ENCODE results near the gene XYLT1.

XYLT1 gene

DNA sequence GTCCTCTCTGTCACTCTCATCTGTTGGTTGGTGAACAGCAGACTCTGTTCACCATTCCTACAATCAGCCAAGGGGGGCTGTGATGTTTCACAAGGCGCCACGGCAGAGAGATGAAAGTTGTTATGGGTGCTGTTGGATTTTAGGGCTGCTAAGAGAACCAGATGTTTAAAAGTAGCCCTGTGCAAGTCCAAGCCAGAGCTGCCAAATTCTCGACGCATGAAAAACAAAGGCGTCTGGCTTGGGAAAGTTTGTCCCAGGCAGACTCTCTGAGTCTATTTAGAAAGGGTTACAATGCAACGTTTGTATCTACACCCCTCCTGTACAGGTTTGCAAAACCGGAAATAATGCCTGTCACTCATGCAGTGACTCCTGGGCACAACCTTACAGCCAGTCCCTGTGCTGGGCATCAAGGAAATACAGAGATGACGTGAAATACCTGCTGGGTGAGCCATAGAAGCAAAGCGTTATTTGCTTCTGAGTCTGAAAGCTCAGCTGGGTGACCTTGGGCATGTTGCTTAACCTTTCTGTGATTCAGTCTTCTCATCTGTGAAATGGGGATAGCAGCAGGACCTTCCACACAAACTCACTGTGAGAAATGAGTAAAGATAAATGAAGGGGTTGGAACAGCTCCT, 74.8 kb downstream of the XYLT1 start:
- no peak for FAIRE-seq

DNA sequence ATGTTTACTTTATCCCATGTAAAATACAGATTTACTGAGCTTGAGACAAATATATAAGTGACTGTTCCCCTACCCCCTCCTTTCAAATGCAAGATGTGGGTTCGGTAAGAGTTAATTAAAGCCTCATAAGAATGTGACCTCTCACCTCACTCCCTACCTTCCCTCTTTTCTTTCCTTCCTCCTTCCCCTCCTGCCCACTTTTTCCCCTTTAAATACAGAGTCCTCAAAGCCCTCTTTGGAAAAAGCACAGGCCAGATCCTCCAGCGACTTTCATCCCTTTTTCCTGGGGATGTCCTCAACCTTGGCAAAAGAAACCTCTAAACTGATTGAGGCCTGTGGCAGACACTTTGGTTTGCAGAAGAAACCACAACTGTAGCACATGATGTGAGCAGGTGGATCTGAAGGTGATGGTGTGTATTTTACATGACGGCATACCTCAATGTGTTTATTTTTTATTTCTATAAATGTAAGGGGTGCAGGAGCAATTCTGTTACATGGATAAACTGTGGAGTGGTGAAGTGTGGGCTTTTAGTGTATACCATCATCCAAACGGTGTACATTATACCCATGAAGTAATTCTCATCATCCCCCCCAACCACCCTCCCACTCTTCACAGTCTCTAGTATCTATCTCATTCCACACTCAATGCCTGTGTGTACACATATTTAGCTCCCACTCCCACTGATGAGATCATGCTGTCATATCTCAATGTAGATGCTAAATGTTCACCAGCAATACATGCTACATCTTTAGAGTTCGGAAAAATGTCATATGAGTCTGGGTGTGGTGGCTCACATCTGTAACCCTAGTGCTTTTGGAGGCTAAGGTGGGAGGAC, 77.7 kb downstream of the XYLT1 start:
- no peak for FAIRE-seq

DNA sequence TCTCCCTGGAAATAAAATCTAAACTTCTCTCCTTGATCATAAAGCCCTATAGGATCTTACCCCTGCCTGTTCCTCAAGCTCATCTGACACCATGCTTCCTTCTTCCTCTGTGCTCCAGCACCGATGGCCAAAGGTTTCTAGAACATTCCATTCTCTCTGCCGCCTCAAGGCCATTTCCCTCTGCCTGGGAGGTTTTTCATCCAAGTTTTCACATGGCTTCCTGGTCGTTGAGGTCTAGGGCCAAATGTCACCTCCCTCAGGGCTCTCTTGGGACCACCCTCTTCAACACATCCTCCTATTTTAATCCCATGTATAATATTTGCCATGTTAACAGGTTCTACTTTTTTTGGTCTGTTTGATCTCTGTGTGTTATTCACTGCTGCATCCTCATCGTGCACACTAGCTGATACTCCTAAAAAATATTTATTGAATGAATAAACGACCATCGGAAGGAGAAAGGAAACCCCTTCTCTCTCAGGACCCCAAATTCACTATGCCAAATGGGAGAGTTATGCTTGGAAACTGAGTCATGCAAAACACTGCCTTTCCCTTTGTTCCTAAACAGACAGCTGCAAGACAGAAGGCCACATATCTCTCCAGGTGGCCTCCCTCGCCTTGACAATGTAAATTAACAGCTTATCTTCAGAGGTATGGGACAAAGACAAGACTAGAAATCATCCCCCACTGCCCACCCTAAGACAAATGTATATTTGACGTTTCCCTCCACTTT, 78.5 kb downstream of the XYLT1 start:
- FAIRE-seq, result no peak

- no peak for FAIRE-seq
Observed at GRCh38 chr16:17391715-17392114, 79.0 kb downstream of the XYLT1 start.

DNA sequence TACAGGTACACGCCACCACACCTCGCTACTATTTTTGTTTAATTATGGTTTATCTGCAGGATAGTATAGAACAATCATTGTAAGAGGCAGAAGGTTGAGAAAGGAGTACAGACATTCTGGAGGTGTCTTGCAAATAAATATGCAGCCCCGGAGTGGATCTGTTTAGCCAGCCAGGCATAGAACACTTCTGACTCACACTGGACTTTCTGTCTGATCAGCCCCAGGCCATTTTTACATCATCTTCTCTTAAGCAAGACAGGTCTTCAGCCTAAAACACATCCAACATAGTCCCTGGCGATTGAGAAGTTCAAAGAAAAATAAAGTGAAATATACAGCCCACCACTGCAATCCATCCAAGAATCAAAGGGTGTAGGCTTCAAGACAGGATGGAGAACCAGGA, 81.4 kb downstream of the XYLT1 start:
- no peak for FAIRE-seq

GRCh38 chr16:17387256-17387655, 83.5 kb downstream of the XYLT1 start:
- FAIRE-seq, result no peak

DNA sequence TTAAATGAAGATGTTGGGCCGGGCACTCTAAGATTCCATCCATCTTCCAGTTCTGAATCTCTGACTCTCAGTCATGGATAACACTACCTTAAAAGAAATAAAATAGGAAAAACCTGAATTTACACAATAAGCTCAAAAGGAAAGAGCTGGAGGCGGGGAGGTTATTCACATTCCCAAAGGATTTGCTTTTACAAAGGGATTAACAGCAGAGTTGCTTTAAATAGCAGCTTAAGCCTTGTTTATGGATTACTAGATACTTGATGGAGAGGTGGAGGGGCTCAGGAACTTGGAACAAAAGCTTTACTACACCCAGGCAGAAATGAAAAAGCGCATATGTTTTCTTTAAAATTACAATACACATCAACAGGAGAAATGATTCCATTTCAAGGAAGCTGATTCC, 84.5 kb downstream of the XYLT1 start:
- no peak for FAIRE-seq

GRCh38 chr16:17384471-17384870, 86.3 kb downstream of the XYLT1 start:
- no peak for FAIRE-seq

- FAIRE-seq, result no peak
Observed at GRCh38 chr16:17382949-17383863, 87.6 kb downstream of the XYLT1 start.

DNA sequence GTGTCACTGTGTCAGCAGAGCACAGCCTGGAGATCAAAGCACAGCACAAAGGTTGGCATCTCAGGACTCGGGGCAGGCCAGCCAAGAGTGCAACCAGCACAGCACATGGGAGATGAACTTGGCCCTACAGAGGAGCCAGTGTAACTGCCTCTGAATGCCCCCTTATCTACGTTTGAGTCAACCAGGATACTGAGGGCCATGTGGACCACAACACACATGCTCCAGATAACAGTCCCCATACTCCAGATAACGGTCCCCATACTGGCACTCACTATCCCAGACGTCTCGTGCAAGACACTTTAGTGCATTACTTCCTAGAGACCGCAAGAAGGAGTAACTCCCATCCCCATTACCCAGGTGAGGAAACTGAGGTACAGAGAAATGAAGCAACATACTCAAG, 88.2 kb downstream of the XYLT1 start:
- no peak for FAIRE-seq

DNA sequence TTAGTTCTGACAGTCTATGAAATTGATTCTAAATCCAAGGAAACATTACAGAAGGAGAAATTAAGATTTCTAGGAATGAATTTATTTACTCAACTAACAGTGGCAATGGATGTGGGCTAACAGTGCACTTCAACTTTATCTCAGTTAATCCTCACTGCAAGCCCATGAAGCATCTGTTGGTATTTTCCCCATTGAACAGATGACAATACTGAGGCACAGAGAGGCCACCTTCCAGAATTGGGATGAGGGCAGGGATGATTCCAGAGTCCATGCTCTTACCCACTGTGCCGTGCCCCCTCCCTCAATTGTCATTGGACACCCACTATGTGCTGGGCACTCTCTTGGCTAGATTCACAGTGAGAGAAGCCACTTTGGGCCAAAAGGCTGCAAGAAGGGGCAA, 89.0 kb downstream of the XYLT1 start:
- FAIRE-seq, result no peak

DNA sequence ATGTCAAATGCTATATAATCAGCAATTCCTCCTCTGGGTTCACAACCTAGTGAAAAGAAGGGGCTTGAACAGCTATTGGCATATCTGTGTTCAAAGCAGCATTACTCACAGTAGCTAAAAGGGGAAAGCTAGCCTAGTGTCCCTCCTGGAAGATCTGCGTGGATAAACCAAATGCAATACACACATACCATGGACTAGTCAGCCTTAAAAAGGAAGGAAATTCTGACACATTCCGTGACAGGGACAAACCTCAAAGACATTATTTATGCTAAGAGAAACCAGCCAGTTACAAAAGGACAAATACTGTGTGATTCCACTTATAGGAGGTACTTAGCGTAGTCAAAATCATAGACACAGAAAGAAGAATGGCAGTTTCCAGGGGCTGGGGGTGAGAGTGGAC, 90.1 kb downstream of the XYLT1 start:
- no peak for FAIRE-seq

GRCh38 chr16:17379121-17379571, 91.6 kb downstream of the XYLT1 start:
- FAIRE-seq, result no peak

GRCh38 chr16:17377360-17378324, 93.1 kb downstream of the XYLT1 start:
- no peak for FAIRE-seq

GRCh38 chr16:17375461-17376304, 95.1 kb downstream of the XYLT1 start:
- FAIRE-seq, result no peak

DNA sequence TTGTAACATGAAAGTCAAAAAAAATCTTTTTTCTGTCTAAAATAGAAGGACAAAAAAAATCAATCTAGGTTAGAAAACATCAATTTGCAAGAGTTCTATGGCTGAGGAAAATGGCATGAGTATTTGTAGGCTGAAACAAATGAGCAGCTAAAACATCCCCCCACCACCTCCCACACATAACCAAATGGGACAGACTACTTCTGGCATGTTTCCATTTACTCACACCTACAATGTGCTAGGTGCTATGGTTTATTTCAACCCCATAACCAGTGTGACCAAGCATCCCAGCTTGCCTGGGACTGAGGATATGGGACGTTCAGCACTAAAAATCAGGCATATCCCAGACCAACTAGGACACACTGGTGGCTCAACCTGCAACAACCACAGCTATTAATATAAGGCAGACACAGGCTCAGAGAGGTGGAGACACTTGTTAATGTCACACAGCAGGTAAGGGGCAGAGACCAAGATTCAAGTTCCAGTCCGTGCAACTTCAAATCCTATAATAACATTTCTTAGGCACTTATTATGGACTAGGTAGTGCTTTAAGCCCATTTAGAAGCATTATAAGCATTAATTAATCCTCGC, 96.0 kb downstream of the XYLT1 start:
- FAIRE-seq, result no peak

GRCh38 chr16:17373533-17373932, 97.2 kb downstream of the XYLT1 start:
- no peak for FAIRE-seq

DNA sequence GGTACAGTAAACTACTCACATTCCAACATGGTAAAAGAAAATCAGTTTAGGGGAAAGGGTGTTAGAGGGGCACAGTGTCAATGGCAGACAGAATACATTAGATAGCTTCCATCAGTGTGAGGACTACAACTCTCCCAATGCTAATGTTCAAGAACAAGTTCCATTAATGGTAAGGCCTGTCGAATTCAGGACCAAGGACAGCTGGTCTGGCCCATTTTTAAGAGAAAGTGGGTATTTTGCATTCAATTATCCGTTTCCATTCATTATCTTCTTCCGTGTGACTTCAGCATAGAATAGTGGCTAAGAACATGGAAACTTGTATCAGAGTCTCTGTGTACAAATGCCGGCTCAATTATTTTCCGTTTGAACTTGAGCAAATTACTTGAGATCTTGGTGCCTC, 98.4 kb downstream of the XYLT1 start:
- no peak for FAIRE-seq

DNA sequence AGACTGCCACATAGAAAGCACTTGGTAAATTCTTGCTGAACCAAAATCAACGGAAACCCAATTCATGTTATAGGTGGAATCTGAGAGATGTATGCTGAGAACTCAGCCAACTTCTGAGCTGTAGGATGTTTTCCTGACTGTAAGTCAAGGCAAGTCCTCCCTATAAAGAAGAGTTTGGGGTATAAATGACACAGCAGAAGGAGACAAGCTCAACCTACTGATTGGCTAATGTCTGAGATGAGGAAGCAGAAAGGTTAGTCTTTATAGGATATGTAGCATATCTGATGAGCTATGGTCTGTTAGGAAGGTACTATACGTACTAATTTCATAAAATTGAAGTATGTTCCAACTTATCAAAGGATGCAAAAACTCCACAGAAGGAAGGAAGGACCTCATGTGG, 99.5 kb downstream of the XYLT1 start:
- FAIRE-seq, result no peak

DNA sequence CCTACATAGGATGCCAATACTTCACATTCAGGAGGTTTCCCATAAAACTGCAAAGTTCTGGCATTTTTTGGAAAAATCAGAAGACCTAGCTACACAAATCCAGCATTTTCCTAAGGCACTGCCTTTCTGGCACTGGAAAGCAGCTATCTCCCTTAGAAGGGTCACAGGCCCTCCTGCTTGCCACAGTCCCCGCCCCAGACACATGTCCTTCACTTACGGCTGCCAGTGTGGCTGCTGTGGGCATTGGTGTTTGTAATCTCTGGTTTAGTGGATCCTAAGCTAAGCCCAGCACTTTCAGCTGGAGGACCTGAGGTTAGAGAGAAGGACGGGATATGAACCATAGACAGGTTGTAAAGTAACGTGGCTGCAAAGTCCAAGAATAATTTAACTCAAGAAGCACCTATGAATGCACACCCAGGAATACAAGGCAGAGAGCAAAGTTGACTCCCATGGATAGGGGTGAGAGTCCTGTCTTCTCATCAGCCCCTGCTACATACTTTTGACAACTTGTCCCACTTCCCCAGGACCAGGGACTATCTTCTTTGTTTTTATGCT, 100.0 kb downstream of the XYLT1 start:
- no peak for FAIRE-seq
